Gastroesophageal sphincter (tissue), 4 donors: ENCODE measurements around the gene AK5. TPM values are rescaled to one million over a fixed set of nuclear protein-coding genes. Genes with fewer than 3 reads are reported as not detected.

ENCODE experiments used
- ATAC-seq: fragments of 150-250 bp; one replicate; pipeline ENCODE4 v1.9.1; 2016; ENCODE audit warnings: mild to moderate bottlenecking, moderate library complexity
- H3K27ac ChIP-seq, 4 donors: fragments of 200-600 bp; sonication (generic) in 3 of 4; 1 replicate in 3 of 4; 2 replicates in 1 of 4; pipeline ENCODE4 v1.5.1; 2016 to 2019
- H3K27me3 ChIP-seq: fragments of 200-600 bp; sonication (generic); one replicate; pipeline ENCODE4 v1.5.1; 2019
- H3K36me3 ChIP-seq, 2 donors: fragments of 200-600 bp; sonication (generic); one replicate each; pipeline ENCODE4 v1.5.1; 2019; ENCODE audit warnings: control low read depth in 1 of 2
- H3K4me1 ChIP-seq, 3 donors: fragments of 200-600 bp; sonication (generic); 1 replicate in 2 of 3; 2 replicates in 1 of 3; pipeline ENCODE4 v1.5.1; 2016 to 2019; ENCODE audit warnings: control low read depth in 2 of 3
- H3K4me3 ChIP-seq, 2 donors: fragments of 200-600 bp; sonication (generic); one replicate each; pipeline ENCODE4 v1.5.1; 2019; ENCODE audit warnings: mild to moderate bottlenecking in 1 of 2, moderate library complexity in 1 of 2
- H3K9me3 ChIP-seq, 3 donors: fragments of 200-600 bp; sonication (generic); one replicate each; pipeline ENCODE4 v1.5.1; 2017 to 2019; ENCODE audit warnings: control low read depth in 2 of 3
- EP300 ChIP-seq: sonication (generic); formaldehyde crosslinking; IDR thresholded peaks from one replicate; pipeline ENCODE4 v1.6.1; 2017; ENCODE audit warnings: antibody characterized with exemption, mild to moderate bottlenecking
- POLR2A ChIP-seq, 2 donors: fragments of 450-650 bp; IDR thresholded peaks; one replicate each; pipeline ENCODE4 v1.6.1; 2017; ENCODE audit warnings: antibody characterized with exemption in 2 of 2, mild to moderate bottlenecking in 2 of 2, moderate library complexity in 1 of 2
- POLR2AphosphoS5 ChIP-seq: sonication (generic); formaldehyde crosslinking; IDR thresholded peaks from one replicate; pipeline ENCODE4 v1.6.1; 2017; ENCODE audit warnings: antibody characterized with exemption
- WGBS, 2 donors: methylation state at CpG; one replicate each; pipeline ENCODE4 v1.1.5; 2018; ENCODE audit warnings: low coverage in 1 of 2; 5-methylcytosine and 5-hydroxymethylcytosine counted together
- total RNA-seq, 4 donors: library from RNA; depleted of rRNA; stranded (reverse); fragments of >200 nt; gene quantifications; one replicate each; pipeline ENCODE4 v1.1.0, GENCODE V29; 2016
- TF ChIP-seq, protein P1 (sequence below), 4 experiments: fragments of 200-600 bp in 2 of 4; fragments of 450-650 bp in 2 of 4; sonication (generic) in 1 of 4; IDR thresholded peaks; one replicate each; pipeline ENCODE4 v1.5.1; 2017 to 2019; ENCODE audit warnings: antibody characterized with exemption in 4 of 4, mild to moderate bottlenecking in 2 of 4, moderate library complexity in 2 of 4

Gene AK5
- total RNA-seq, 4 donors from 2014 or later: 0.67 to 5.3 (median 2.7) TPM

DNA sequence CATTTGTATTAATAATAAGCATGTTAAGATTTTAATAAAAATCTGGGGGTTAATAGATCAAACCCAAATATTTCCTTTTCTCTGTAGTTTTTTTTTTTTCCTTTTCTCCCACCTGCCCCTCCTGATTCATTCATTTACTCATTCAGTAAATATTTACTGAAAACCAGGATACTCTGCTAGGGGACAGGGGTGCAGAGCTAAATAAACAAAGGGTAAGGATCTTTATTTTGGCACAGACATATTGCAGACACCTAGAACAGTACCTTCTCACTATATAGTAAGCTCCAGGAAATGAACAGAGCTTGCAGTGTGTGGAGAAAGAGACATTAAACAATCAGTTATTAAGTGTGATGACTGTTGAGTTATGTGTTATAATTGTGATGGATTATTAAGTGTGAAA lies 60.9 kb downstream of the AK5 start:
- TF ChIP-seq, protein P1, sequence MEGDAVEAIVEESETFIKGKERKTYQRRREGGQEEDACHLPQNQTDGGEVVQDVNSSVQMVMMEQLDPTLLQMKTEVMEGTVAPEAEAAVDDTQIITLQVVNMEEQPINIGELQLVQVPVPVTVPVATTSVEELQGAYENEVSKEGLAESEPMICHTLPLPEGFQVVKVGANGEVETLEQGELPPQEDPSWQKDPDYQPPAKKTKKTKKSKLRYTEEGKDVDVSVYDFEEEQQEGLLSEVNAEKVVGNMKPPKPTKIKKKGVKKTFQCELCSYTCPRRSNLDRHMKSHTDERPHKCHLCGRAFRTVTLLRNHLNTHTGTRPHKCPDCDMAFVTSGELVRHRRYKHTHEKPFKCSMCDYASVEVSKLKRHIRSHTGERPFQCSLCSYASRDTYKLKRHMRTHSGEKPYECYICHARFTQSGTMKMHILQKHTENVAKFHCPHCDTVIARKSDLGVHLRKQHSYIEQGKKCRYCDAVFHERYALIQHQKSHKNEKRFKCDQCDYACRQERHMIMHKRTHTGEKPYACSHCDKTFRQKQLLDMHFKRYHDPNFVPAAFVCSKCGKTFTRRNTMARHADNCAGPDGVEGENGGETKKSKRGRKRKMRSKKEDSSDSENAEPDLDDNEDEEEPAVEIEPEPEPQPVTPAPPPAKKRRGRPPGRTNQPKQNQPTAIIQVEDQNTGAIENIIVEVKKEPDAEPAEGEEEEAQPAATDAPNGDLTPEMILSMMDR (IDR thresholded peaks at IDR 0.05): no peak
- no peak for TF ChIP-seq EP300
- Histone ChIP-seq H3K36me3 (no peaks in the 10 kb centered on the region), H3K27me3 (no peaks in the 10 kb centered on the region), H3K4me3 (no peak overlapping the region), H3K27ac (no peak overlapping the region), H3K9me3 (no peaks in the 10 kb centered on the region), H3K4me1 (no peaks in the 10 kb centered on the region)
- no peak for ATAC-seq

DNA sequence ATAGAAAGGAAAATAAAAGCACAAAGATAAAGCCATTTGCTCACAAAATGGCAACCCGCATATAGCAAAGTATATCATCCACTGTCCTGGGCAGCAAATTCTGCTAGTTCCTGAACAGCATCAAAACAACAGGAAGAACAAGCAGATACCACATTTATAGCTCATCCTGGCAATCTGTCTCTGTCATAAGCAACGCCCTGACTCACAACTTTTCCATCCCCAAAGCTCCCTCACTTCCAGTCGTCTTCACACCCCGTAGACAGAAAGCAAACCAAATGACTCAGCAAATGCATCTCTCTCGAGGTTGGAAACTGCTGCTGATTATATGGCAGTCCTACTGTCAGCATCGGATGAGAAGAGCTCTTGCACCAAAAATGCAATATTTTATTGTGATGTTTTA lies 65.8 kb downstream of the AK5 start:
- Histone ChIP-seq H3K4me3 (no peak overlapping the region), H3K9me3 (no peaks in the 10 kb centered on the region), H3K4me1 (no peaks in the 10 kb centered on the region), H3K27ac (no peak overlapping the region), H3K36me3 (no peaks in the 10 kb centered on the region), H3K27me3 (no peaks in the 10 kb centered on the region)
- no peak for ATAC-seq
- TF ChIP-seq POLR2AphosphoS5 (no peak), POLR2A (IDR thresholded peaks at IDR 0.05) (no peak)
- TF ChIP-seq, protein P1 (IDR thresholded peaks at IDR 0.05): no peak
- WGBS, 2 donors: 48 to 63% methylated on average over 5 to 6 of the region's 6 CpGs

DNA sequence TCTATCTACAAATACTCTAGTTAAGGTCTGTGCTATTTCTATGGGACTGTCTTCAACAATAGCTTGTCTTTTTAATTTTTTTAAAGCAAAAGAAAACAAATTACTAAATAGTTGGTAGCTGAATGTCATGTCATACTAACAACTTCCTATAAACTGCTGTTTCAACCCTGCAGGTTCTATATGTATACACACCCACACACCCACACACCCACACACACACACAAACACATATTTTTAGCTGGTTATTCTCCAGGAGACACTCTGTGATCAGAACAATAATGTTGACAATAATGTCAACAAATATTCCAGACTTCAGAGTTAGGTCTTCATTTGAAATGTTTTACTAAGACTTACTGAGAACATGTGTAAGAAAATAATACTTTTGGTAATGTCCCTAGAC lies 66.7 kb downstream of the AK5 start:
- Histone ChIP-seq H3K27ac (no peak overlapping the region), H3K4me3 (no peak overlapping the region), H3K36me3 (no peaks in the 10 kb centered on the region), H3K4me1 (no peaks in the 10 kb centered on the region), H3K27me3 (no peaks in the 10 kb centered on the region), H3K9me3 (no peaks in the 10 kb centered on the region)
- TF ChIP-seq POLR2AphosphoS5 (no peak), EP300 (no peak), POLR2A (IDR thresholded peaks at IDR 0.05) (no peak)
- TF ChIP-seq, protein P1 (IDR thresholded peaks at IDR 0.05): no peak
- ATAC-seq: no peak

DNA sequence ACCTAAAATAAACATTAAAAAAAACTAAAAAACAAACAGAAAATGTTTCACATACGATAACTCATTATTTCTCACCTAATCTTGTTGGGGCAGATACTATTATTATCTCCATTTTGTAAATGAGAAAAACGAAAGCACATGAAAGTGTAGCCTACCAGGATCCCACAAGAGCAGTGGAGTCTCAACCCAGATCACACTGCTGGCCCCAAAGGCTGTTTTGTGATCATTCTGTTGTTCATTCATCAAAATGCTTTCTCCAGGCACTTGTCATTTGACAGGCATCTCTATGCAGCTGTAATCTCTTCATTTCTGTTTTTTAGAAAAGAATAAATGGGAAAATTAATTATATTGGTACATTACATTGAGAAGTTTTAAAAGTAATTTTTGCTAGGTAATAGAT lies 67.5 kb downstream of the AK5 start:
- TF ChIP-seq EP300 (no peak), POLR2A (IDR thresholded peaks at IDR 0.05) (no peak), POLR2AphosphoS5 (no peak)
- TF ChIP-seq, protein P1 (IDR thresholded peaks at IDR 0.05): no peak
- no peaks in the 10 kb centered on the region for H3K4me1 ChIP-seq
- ATAC-seq: no peak
- no peak overlapping the region for H3K4me3 ChIP-seq
- H3K27me3 ChIP-seq: no peaks in the 10 kb centered on the region
- no peaks in the 10 kb centered on the region for H3K36me3 ChIP-seq
- H3K27ac ChIP-seq: no peak overlapping the region
- H3K9me3 ChIP-seq: no peaks in the 10 kb centered on the region
- 56 to 74% methylated on average over 2 of the region's 2 CpGs for WGBS, 2 donors

DNA sequence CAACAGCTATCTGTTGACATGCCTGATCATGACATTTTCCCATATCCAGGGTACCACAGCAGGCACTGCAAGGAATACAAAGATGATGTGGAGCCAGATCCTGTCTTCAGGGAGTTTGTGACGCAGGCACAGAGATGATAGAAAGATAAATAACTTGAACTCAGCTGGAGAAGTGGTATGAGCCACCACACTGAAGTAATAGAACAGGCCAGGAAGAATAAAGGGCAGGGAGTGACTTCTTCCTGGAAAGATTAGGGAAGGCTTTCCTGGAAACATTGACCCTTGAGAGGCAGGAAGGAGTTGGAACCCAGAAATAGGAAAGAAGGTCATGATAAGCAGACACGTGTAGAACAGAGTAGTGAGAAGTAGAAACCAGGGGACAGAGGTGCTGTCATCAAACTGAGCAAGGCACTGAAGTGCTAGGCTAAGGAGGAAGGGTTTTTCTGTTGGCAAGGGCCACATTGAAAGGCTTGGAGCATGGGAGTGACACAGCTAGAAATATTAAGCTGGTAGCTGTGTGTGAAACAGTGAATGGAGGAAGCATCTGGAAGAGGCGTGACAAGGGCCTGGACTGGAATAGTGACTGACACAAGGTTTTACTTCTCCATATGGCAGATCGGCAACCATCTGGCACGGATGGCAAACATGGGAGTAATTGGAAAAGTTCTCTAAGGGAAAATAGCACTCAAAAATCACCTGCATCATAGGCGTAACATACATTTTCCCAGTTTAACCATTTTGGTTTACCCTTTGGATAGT lies 68.4 kb downstream of the AK5 start:
- H3K9me3 ChIP-seq: no peaks in the 10 kb centered on the region
- H3K4me3 ChIP-seq: no peak overlapping the region
- no peak for ATAC-seq
- no peaks in the 10 kb centered on the region for H3K4me1 ChIP-seq
- WGBS, 2 donors: 74 to 83% methylated on average over 4 to 6 of the region's 6 CpGs
- no peaks in the 10 kb centered on the region for H3K27me3 ChIP-seq
- H3K27ac ChIP-seq: no peak overlapping the region
- TF ChIP-seq, protein P1 (IDR thresholded peaks at IDR 0.05): no peak
- TF ChIP-seq POLR2A (IDR thresholded peaks at IDR 0.05): no peak
- TF ChIP-seq EP300: no peak
- no peak for TF ChIP-seq POLR2AphosphoS5
- no peaks in the 10 kb centered on the region for H3K36me3 ChIP-seq
